MM.1S (cell line): ENCODE results near the gene KCNH4.

Experiments
- DNase-seq: peaks from one replicate; pipeline ENCODE4 v3.0.0-alpha.2; 2015
- H2AFZ ChIP-seq: fragments of 300-600 bp; sonication (generic); 2 replicates; pipeline ENCODE4 v1.6.0; 2016; ENCODE audit warnings: antibody characterized with exemption, low read length
- H3F3A ChIP-seq: fragments of 300-600 bp; sonication (generic); 2 replicates; pipeline ENCODE4 v1.6.1; 2016; ENCODE audit warnings: mild to moderate bottlenecking, antibody characterized with exemption, low read length, moderate library complexity, mixed read lengths; ENCODE audit not compliant: insufficient read depth
- H3K27ac ChIP-seq: fragments of 300-600 bp; sonication (generic); 2 replicates; pipeline ENCODE4 v1.5.1; 2016; ENCODE audit warnings: mild to moderate bottlenecking, low read length
- H3K27me3 ChIP-seq: fragments of 300-600 bp; sonication (generic); replicated peaks from 2 replicates; pipeline ENCODE4 v1.6.0; 2016; ENCODE audit warnings: low read length; ENCODE audit not compliant: insufficient read depth
- H3K36me3 ChIP-seq: fragments of 300-600 bp; sonication (generic); replicated peaks from 2 replicates; pipeline ENCODE4 v1.6.1; 2016; ENCODE audit warnings: mild to moderate bottlenecking, low read length, mixed read lengths; ENCODE audit not compliant: insufficient read depth
- H3K4me1 ChIP-seq: fragments of 300-600 bp; sonication (generic); 2 replicates; pipeline ENCODE4 v1.6.1; 2016; ENCODE audit warnings: low read length, mixed read lengths
- H3K4me2 ChIP-seq: fragments of 300-600 bp; sonication (generic); 2 replicates; pipeline ENCODE4 v1.6.0; 2016; ENCODE audit warnings: low read depth, low read length
- H3K4me3 ChIP-seq: fragments of 300-600 bp; sonication (generic); 2 replicates; pipeline ENCODE4 v1.5.1; 2016; ENCODE audit warnings: low read length, mixed read lengths
- H3K79me2 ChIP-seq: fragments of 300-600 bp; sonication (generic); 2 replicates; pipeline ENCODE4 v1.6.1; 2016; ENCODE audit warnings: mixed run types, low read length, mixed read lengths
- H3K9ac ChIP-seq: fragments of 300-600 bp; sonication (generic); 2 replicates; pipeline ENCODE4 v1.6.1; 2016; ENCODE audit warnings: low read length, mixed read lengths
- H3K9me2 ChIP-seq: fragments of 300-600 bp; sonication (generic); replicated peaks from 2 replicates; pipeline ENCODE4 v1.6.1; 2016; ENCODE audit warnings: mild to moderate bottlenecking, low read length, mixed read lengths; ENCODE audit not compliant: insufficient read depth
- H3K9me3 ChIP-seq: fragments of 300-600 bp; sonication (generic); replicated peaks from 2 replicates; pipeline ENCODE4 v1.6.1; 2016; ENCODE audit warnings: mild to moderate bottlenecking, low read length, mixed read lengths; ENCODE audit not compliant: insufficient read depth
- H4K20me1 ChIP-seq: fragments of 300-600 bp; sonication (generic); 2 replicates; pipeline ENCODE4 v1.6.1; 2016; ENCODE audit warnings: mild to moderate bottlenecking, low read length, moderate library complexity, mixed read lengths; ENCODE audit not compliant: insufficient read depth
- CTCF ChIP-seq: fragments of 300-600 bp; sonication (generic); IDR thresholded peaks from 2 replicates; pipeline ENCODE4 v1.5.1; 2016; ENCODE audit warnings: antibody characterized with exemption, low read length, mixed read lengths
- EZH2 ChIP-seq: fragments of 300-600 bp; sonication (generic); optimal IDR thresholded peaks from 2 replicates; pipeline ENCODE3; 2017; ENCODE audit warnings: low read depth, mild to moderate bottlenecking, antibody characterized with exemption, low read length, mixed read lengths
- EZH2phosphoT487 ChIP-seq: fragments of 300-600 bp; sonication (generic); IDR thresholded peaks from 2 replicates; pipeline ENCODE4 v1.6.1; 2018; ENCODE audit warnings: antibody characterized with exemption, low read length

The KCNH4 gene

GRCh38 chr17:42118126-42118510 lies 62.8 kb downstream of the KCNH4 start:
- Histone ChIP-seq H4K20me1 (no peaks in the 10 kb centered on the region), H3K4me2 (no peak overlapping the region), H3K27me3 (no peaks in the 10 kb centered on the region), H3K9me3 (no peaks in the 10 kb centered on the region), H3K36me3 (no peaks in the 10 kb centered on the region), H3K9me2 (no peaks in the 10 kb centered on the region), H3K4me3 (no peak overlapping the region), H3F3A (peaks cover 23% of the 10 kb centered on the region), H3K27ac (no peak overlapping the region), H3K4me1 (peaks cover 36% of the 10 kb centered on the region), H3K9ac (no peak overlapping the region), H3K79me2 (peaks cover 14% of the 10 kb centered on the region), H2AFZ (no peak overlapping the region)
- DNase-seq, result no peak
- TF ChIP-seq CTCF (no peak), EZH2phosphoT487 (no peak), EZH2 (no peak)

- no peaks in the 10 kb centered on the region for H4K20me1 ChIP-seq
- H3K36me3 ChIP-seq, result no peaks in the 10 kb centered on the region
- H3F3A ChIP-seq, result peaks cover 29% of the 10 kb centered on the region
- no peaks in the 10 kb centered on the region for H3K27me3 ChIP-seq
- no peaks in the 10 kb centered on the region for H3K9me2 ChIP-seq
- peaks cover 41% of the 10 kb centered on the region for H3K4me1 ChIP-seq
- no peak for TF ChIP-seq CTCF
- TF ChIP-seq EZH2, result no peak
- no peak for TF ChIP-seq EZH2phosphoT487
- no peak overlapping the region for H3K4me2 ChIP-seq
- H3K9me3 ChIP-seq, result no peaks in the 10 kb centered on the region
- DNase-seq, result no peak
- peaks cover 14% of the 10 kb centered on the region for H3K79me2 ChIP-seq
- H3K4me3 ChIP-seq, result no peak overlapping the region
- H3K27ac ChIP-seq, result no peak overlapping the region
- no peak overlapping the region for H3K9ac ChIP-seq
- H2AFZ ChIP-seq, result no peak overlapping the region
Observed at GRCh38 chr17:42117397-42118125, 63.4 kb downstream of the KCNH4 start.

GRCh38 chr17:42116705-42117396 lies 64.1 kb downstream of the KCNH4 start:
- peak overlapping the region; percentile 69; the same call in 1 of the 2 replicates for H3K27ac ChIP-seq
- no peaks in the 10 kb centered on the region for H3K9me2 ChIP-seq
- H3K4me1 ChIP-seq, result peaks cover 46% of the 10 kb centered on the region
- peaks cover 14% of the 10 kb centered on the region for H3K79me2 ChIP-seq
- H3K27me3 ChIP-seq, result no peaks in the 10 kb centered on the region
- H3K9me3 ChIP-seq, result no peaks in the 10 kb centered on the region
- H2AFZ ChIP-seq, result no peak overlapping the region
- H3K4me3 ChIP-seq, result no peak overlapping the region
- peaks cover 34% of the 10 kb centered on the region for H3F3A ChIP-seq
- no peaks in the 10 kb centered on the region for H4K20me1 ChIP-seq
- H3K4me2 ChIP-seq, result peak overlapping the region; percentile 57; the same call in 1 of the 2 replicates
- DNase-seq, result peak; percentile 89
- H3K36me3 ChIP-seq, result no peaks in the 10 kb centered on the region
- peak overlapping the region; percentile 20; the same call in 1 of the 2 replicates for H3K9ac ChIP-seq
- TF ChIP-seq EZH2phosphoT487, result no peak
- TF ChIP-seq CTCF, result peak; percentile 84
- no peak for TF ChIP-seq EZH2
